Adipocyte (in vitro differentiated cells): ENCODE data around the gene MKKS.
A peak's percentile ranks its signal among the peaks of the same experiment; 100 is the strongest.
"Not testable (repeated sequence)": the region's sequence is repeated elsewhere in the genome, so short reads cannot be mapped to it uniquely, and the experiment has no call there.

Experiments used
- DNase-seq: peaks from one replicate; pipeline ENCODE4 v3.0.0-alpha.2; 2015; ENCODE audit warnings: low read depth
- H3K27me3 ChIP-seq: replicated peaks from 2 replicates; pipeline ENCODE4 v1.7.0; 2013; ENCODE audit warnings: mild to moderate bottlenecking, low read length, moderate library complexity; ENCODE audit not compliant: control insufficient read depth, insufficient read depth
- H3K36me3 ChIP-seq: 2 replicates; pipeline ENCODE4 v1.7.0; 2013; ENCODE audit warnings: low read length, mild to moderate bottlenecking, moderate library complexity; ENCODE audit not compliant: control insufficient read depth, insufficient read depth, severe bottlenecking
- H3K4me1 ChIP-seq: 2 replicates; pipeline ENCODE4 v1.7.0; 2013; ENCODE audit warnings: mild to moderate bottlenecking, low read length, moderate library complexity; ENCODE audit not compliant: control insufficient read depth, insufficient read depth
- H3K4me3 ChIP-seq: 2 replicates; pipeline ENCODE4 v1.7.0; 2013; ENCODE audit warnings: mild to moderate bottlenecking, low read length, moderate library complexity
- H3K9ac ChIP-seq: 2 replicates; pipeline ENCODE4 v1.7.0; 2013; ENCODE audit warnings: mild to moderate bottlenecking, low read length, moderate library complexity
- H3K9me3 ChIP-seq: 2 replicates; pipeline ENCODE4 v1.7.0; 2013; ENCODE audit warnings: mild to moderate bottlenecking, low read length, moderate library complexity; ENCODE audit not compliant: control insufficient read depth

MKKS gene

DNA sequence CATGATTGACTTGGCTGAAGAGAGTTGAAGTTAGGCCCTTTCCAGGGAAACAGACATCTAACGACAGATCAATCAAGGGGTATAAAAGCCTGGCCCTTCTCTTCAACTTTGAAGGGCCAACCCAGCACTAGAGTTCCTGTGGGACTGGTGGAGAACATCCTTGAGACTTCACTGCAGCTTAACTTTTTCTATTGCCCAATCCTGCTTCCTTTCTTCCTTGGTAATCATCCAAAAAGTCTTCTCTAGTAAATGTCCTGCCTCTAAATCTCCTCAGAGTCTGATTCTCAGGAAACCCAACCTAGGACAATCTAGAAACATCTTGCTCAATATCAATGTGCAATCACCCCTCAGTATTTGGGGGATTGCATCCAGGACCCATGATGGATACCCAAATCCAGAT is 1.9 kb downstream of the MKKS start:
- no peak overlapping the region for H3K4me3 ChIP-seq
- H3K9me3 ChIP-seq, result no peaks in the 10 kb centered on the region
- peaks cover 21% of the 10 kb centered on the region for H3K4me1 ChIP-seq
- DNase-seq, result peak; percentile 45
- no peak overlapping the region for H3K9ac ChIP-seq
- no peaks in the 10 kb centered on the region for H3K27me3 ChIP-seq
- no peaks in the 10 kb centered on the region for H3K36me3 ChIP-seq

DNA sequence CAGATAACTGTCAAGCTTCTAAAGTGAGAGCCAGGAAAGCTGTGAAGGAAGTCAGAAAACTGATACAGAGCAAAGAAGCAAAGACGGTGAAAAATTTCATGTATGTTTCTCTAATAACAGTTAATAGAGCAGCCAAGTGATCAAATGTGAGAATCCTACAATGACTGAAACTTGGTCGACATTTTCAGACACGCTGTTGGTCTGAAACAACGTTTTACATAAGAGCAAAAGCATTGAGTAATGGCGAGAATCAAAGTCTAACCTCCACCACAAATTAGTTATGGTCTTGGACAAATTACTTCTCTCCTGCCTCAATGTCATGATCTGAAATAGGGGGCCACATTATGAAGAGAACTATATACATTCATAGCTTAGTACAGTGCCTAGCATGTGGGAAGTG is 3.3 kb downstream of the MKKS start:
- no peak for DNase-seq
- peaks cover 21% of the 10 kb centered on the region for H3K4me1 ChIP-seq
- no peaks in the 10 kb centered on the region for H3K9me3 ChIP-seq
- peaks cover 6% of the 10 kb centered on the region for H3K36me3 ChIP-seq
- no peak overlapping the region for H3K9ac ChIP-seq
- no peaks in the 10 kb centered on the region for H3K27me3 ChIP-seq
- no peak overlapping the region for H3K4me3 ChIP-seq

DNA sequence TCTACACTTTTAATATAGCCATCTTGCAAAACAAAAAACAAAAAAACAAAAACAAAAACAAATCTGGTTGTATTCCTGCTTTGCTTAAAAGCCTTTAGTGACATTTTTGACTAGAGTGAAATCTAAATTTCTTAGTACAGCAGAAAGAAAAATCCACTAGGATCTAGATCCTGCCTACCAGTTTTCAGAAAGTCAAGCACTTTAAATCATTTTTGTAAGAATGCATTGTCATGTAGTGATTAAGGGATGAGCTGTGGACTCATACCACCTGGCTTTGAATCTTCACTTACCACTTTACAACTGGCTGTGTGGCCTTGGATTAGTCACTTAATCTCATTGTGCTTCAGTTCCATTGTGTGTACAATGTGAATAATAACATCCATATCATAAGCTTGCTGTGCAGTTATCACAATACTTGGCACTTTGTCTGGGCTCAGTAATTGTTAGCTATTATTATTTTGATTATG is 4.0 kb downstream of the MKKS start:
- Histone ChIP-seq H3K36me3 (peaks cover 6% of the 10 kb centered on the region), H3K4me3 (no peak overlapping the region), H3K9me3 (no peaks in the 10 kb centered on the region), H3K4me1 (peaks cover 16% of the 10 kb centered on the region), H3K9ac (no peak overlapping the region), H3K27me3 (no peaks in the 10 kb centered on the region)
- DNase-seq, result no peak

DNA sequence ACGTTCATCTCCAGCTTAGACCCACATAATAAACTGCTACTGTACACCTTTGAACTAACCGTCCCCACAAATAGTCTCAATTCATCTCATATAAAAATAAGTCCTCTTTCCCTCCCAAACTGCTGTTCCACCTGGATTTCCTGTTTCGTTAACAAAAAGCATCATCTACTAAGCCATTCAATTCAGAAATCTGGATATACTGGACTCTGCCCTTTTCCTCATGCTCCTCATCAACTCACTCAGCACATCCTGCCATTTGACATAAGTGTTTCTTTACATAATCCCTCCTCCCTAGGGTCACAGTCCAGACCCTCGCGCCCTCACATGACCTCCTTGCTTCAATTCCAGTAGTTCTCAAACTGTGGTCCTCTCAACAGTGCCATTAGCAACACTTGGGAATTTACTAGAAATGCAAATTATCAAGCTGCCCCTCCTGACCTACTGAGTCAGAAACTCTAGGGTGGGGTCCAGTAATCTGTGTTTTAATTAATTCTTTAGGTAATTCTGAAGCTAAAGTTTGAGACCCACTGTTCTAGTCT is 4.5 kb downstream of the MKKS start:
- Histone ChIP-seq H3K9me3 (no peaks in the 10 kb centered on the region), H3K9ac (no peak overlapping the region), H3K4me1 (peaks cover 16% of the 10 kb centered on the region), H3K36me3 (peaks cover 6% of the 10 kb centered on the region), H3K4me3 (no peak overlapping the region), H3K27me3 (no peaks in the 10 kb centered on the region)
- DNase-seq, result no peak

DNA sequence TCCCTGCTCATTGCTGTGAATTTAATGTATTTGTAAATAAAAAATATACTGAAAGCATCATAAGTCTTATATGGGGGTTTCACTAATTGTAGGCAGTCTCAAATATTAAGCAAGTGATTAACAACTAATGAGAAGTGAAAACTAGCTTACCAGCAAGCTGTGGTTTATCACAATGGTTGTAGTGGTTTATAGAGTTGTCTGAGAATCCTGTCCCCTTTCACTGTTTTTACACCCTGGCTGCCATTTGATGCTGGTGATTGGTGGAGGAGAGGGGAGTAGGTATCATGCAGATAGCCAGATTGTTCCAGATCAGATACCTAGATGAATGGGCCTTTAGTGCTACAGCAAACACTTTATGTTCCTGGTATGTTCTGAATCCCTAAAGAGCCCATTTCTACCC is 6.0 kb downstream of the MKKS start:
- Histone ChIP-seq H3K36me3 (peaks cover 6% of the 10 kb centered on the region), H3K27me3 (no peaks in the 10 kb centered on the region), H3K9me3 (no peaks in the 10 kb centered on the region), H3K4me3 (no peak overlapping the region), H3K9ac (no peak overlapping the region), H3K4me1 (peaks cover 13% of the 10 kb centered on the region)
- DNase-seq, result no peak

DNA sequence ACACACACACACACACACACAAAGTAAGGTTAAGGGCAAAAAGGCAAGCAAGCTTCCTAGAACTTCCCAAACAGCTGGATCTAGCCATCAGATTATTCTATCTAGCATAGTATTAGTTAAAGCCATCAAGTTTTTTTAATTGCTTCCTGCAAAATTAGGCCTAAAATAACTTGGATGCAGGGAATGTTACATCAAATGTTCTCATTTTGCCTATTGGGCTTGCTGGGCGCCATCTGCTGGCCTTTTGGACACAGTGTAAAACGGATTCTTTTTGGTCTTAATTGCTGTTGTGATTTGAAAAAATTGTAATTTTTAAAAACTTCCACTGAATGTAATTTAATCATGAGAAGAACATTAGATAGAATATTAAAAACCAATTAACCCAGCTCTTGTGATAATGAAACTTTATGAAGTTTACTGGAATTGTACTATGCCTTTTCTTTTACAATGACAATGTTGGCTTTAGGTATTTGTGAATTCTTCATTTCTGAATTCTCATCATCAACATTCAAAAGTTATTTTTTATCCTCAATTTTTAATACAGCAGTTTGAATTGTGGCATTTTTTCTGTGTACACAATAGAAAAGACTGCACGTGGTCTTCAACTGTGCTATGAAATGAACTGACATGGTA is 6.8 kb downstream of the MKKS start:
- Histone ChIP-seq H3K4me1 (peaks cover 8% of the 10 kb centered on the region), H3K27me3 (no peaks in the 10 kb centered on the region), H3K4me3 (no peak overlapping the region), H3K36me3 (peaks cover 6% of the 10 kb centered on the region), H3K9me3 (no peaks in the 10 kb centered on the region), H3K9ac (no peak overlapping the region)
- DNase-seq, result peak; percentile 90

DNA sequence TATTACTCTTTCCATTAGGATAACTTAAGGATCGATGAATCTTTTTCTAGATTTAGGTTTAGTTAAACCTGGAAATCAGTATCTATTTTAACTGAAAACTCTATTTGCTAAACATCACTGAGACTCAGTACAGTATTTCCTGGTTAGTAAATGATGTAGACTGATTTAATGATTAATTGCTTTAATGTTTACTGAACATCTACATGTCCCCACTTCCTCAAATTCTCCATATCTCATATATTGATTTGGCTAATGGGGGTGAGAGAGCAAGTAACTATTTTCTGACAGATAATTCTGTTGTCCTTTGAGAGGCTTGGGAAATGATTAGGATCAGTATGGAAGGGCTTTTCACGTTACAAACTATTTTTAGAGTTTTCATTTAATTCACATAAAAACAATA is 10.3 kb downstream of the MKKS start:
- no peak for DNase-seq
- H3K4me1 ChIP-seq, result peaks cover 3% of the 10 kb centered on the region
- H3K27me3 ChIP-seq, result no peaks in the 10 kb centered on the region
- no peak overlapping the region for H3K9ac ChIP-seq
- H3K4me3 ChIP-seq, result no peak overlapping the region
- H3K9me3 ChIP-seq, result no peaks in the 10 kb centered on the region
- peaks cover 18% of the 10 kb centered on the region for H3K36me3 ChIP-seq

DNA sequence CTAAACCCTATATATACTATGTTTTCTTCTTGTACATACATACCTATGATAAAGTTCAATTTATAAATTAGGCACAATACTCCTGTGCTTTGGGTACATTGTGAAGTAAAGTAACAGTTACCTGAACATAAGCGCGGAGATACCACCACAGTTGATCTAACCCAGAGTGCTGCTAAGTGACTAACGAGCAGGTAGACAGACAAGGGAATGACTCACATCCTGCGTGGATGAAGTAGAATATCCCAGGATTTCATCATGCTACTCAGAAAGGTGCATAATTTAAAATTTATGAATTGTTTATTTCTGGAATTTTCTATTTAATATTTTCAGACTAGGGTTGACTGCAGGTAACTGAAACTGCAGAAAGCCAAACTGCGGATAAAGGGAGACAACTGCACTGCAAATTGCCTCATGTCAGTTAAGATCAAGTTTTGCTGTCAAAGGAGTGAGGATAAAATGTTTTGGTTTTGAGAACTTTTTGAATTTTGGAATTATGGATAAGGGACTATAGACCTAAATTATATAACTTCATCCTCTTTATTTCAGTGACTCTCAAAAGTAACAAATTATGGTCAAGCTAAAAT is 14.4 kb downstream of the MKKS start:
- DNase-seq, result no peak
- Histone ChIP-seq H3K4me3 (no peak overlapping the region), H3K9me3 (no peaks in the 10 kb centered on the region), H3K27me3 (no peaks in the 10 kb centered on the region), H3K4me1 (no peaks in the 10 kb centered on the region), H3K9ac (no peak overlapping the region), H3K36me3 (peaks cover 33% of the 10 kb centered on the region)

DNA sequence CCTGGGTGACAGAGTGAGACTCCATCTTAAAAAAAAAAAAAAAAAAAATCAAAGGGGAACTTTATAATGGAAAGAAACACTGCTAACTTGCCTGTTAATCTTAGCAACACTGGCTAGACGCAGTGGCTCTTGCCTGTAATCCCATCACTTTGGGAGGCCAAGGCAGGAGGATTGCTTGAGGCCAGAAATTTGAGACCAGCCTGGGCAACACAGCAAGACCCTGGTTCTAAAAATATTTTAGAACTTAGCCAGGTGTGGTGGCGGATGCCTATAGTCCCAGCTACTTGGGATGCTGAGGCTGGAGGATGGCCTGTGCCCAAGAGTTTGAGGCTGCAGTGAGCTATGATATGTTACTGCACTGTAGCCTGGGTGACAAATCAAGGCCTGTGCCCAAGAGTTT is 16.8 kb downstream of the MKKS start:
- not testable (repeated sequence) for H3K4me1 ChIP-seq, H3K9me3 ChIP-seq, H3K9ac ChIP-seq, DNase-seq, H3K27me3 ChIP-seq, H3K4me3 ChIP-seq
- peaks cover 46% of the 10 kb centered on the region for H3K36me3 ChIP-seq

DNA sequence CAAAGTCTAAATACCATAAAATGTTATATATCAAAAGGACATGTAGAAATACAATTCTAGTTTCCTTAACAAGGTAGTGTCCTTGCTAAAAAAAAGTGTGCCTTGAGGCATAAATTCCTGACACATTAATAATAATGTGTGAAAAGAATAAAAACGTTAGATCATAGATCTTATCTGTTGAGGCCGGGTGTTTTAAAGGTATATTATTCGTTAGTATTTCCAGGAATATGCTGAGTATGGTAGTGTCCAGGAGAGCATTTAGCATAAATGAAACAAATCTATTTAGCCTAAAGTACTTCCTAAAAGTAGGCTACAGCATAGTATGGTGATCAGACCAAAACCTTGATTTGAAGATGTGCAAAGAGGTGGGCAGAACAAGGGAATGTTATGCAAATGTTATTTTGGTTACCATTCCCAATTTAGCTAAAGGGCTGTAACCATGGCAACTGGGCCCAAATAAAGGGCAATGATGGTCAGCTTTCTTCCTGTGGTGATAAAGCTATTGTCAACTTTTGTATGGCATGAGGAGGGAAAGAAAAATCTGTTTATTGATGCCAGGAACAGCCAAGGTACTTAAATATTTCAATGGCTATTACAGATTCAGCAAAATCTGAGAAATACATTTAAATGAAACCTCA is 18.9 kb downstream of the MKKS start:
- Histone ChIP-seq H3K36me3 (peaks cover 42% of the 10 kb centered on the region), H3K27me3 (no peaks in the 10 kb centered on the region), H3K9ac (no peak overlapping the region), H3K9me3 (no peaks in the 10 kb centered on the region), H3K4me1 (no peaks in the 10 kb centered on the region), H3K4me3 (no peak overlapping the region)
- DNase-seq, result no peak

DNA sequence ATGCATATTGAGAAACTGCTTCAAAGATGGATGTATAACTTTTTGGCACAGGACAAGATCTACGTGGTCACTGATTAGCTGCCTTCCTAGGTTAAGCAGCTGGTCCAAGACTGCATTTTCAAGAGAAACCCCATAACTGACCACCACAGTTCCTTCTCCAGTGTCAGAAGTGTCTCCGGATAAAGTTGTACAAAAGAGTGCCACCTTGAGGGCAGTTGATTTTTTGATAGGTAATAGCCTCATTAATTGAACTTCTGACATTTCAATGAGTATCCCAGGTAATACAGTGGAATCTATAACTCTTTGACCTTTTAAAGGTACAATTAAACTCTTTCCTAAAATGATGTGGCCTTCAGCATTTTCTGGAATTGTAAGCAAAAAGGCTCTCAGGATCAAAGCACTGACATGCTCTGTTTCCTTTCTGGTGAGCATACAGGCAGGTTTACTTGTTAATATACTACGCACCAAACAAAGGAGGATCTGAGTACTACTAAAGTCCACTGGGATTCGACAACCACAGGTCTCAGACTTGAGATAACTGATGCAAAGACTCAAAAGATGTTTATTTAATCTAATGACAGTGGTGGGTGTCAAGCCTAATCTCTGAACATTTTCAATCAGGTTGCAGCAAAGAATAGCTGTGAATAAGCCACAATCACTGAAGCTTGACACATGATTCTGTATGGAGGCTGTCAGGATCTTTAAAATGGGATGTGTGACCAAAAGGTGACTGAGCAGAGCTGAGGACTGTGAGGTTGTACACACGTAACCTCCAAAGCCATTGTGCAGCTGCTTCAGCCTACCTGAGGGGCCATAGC is 21.2 kb downstream of the MKKS start:
- Histone ChIP-seq H3K36me3 (peaks cover 30% of the 10 kb centered on the region), H3K27me3 (no peaks in the 10 kb centered on the region), H3K9me3 (no peaks in the 10 kb centered on the region), H3K4me1 (no peaks in the 10 kb centered on the region), H3K4me3 (no peak overlapping the region), H3K9ac (no peak overlapping the region)
- peak; percentile 15 for DNase-seq
